Fibroblast of lung (primary cell): ENCODE results near the gene PRDM16. TPM values are rescaled to one million over a fixed set of nuclear protein-coding genes. Genes with fewer than 3 reads are reported as not detected.
A peak's percentile ranks its signal among the peaks of the same experiment; 100 is the strongest.

Source experiments
- DNase-seq, 2 donors: peaks; one replicate each; pipeline versions ENCODE4 v3.0.0 to v3.0.0-alpha.2; 2010; ENCODE audit warnings: low read depth in 2 of 2
- H2AFZ ChIP-seq: 2 replicates; pipeline ENCODE4 v1.5.1; 2012; ENCODE audit warnings: low read length, control low read depth, inconsistent platforms
- H3K27ac ChIP-seq: 2 replicates; pipeline ENCODE4 v1.5.1; 2011; ENCODE audit warnings: low read length, control low read depth; ENCODE audit not compliant: insufficient read depth
- H3K27me3 ChIP-seq: 2 replicates; pipeline ENCODE4 v1.5.1; 2011; ENCODE audit warnings: mild to moderate bottlenecking, low read length; ENCODE audit not compliant: control insufficient read depth, insufficient read depth
- H3K36me3 ChIP-seq: 2 replicates; pipeline ENCODE4 v1.5.1; 2011; ENCODE audit warnings: low read length; ENCODE audit not compliant: control insufficient read depth, insufficient read depth
- H3K4me1 ChIP-seq: 2 replicates; pipeline ENCODE4 v1.5.1; 2011; ENCODE audit warnings: low read length; ENCODE audit not compliant: control insufficient read depth, insufficient read depth; ENCODE audit errors: extremely low read depth
- H3K4me2 ChIP-seq: 2 replicates; pipeline ENCODE4 v1.5.1; 2011; ENCODE audit warnings: low read length, control low read depth; ENCODE audit not compliant: insufficient read depth; ENCODE audit errors: extremely low read depth
- H3K4me3 ChIP-seq, 4 experiments: fragments of 200-600 bp in 1 of 4; sonication (generic) in 1 of 4; replicated peaks in 1 of 4; 2 replicates each; pipeline ENCODE4 v1.5.1; 2011 to 2016; ENCODE audit warnings: low read length in 4 of 4, low read depth in 3 of 4, mild to moderate bottlenecking in 3 of 4, control low read depth in 2 of 4, inconsistent platforms in 1 of 4, mixed read lengths in 1 of 4; ENCODE audit not compliant: insufficient read depth in 1 of 4; ENCODE audit errors: control extremely low read depth in 1 of 4
- H3K79me2 ChIP-seq: 2 replicates; pipeline ENCODE4 v1.5.1; 2012; ENCODE audit warnings: mild to moderate bottlenecking, low read length, inconsistent platforms; ENCODE audit not compliant: control insufficient read depth, insufficient read depth
- H3K9ac ChIP-seq: 2 replicates; pipeline ENCODE4 v1.5.1; 2011; ENCODE audit warnings: mild to moderate bottlenecking, low read length, control low read depth; ENCODE audit not compliant: insufficient read depth
- H3K9me3 ChIP-seq: 2 replicates; pipeline ENCODE4 v1.5.1; 2012; ENCODE audit warnings: low read depth, low read length; ENCODE audit not compliant: control insufficient read depth, insufficient read depth
- H4K20me1 ChIP-seq: 2 replicates; pipeline ENCODE4 v1.5.1; 2011; ENCODE audit warnings: low read length; ENCODE audit not compliant: control insufficient read depth, insufficient read depth; ENCODE audit errors: extremely low read depth
- EZH2 ChIP-seq: IDR thresholded peaks from 2 replicates; pipeline ENCODE4 v1.5.1; 2012; ENCODE audit warnings: low read length, control low read depth, mild to moderate bottlenecking; ENCODE audit errors: missing control alignments
- polyA plus RNA-seq, 2 donors: library from polyadenylated mRNA; depleted of rRNA in 1 of 2; stranded (reverse) in 1 of 2; unstranded in 1 of 2; fragments of >200 nt; gene quantifications; 2 replicates each; pipeline ENCODE4 v1.2.1, GENCODE V29; 2011 to 2012; ENCODE audit warnings: missing spikeins in 1 of 2
- total RNA-seq: library from RNA; depleted of rRNA; stranded (reverse); fragments of >200 nt; gene quantifications from 2 replicates; pipeline ENCODE4 v1.2.1, GENCODE V29; 2014
- TF ChIP-seq, protein P1 (sequence below), 2 donors: IDR thresholded peaks in 1 of 2; conservative IDR thresholded peaks in 1 of 2; 1 replicate in 1 of 2; 2 replicates in 1 of 2; pipeline ENCODE4 v1.5.1; 2011 to 2012; ENCODE audit warnings: low read length in 2 of 2, control low read depth in 1 of 2, inconsistent platforms in 1 of 2, low read depth in 1 of 2, mild to moderate bottlenecking in 1 of 2

PRDM16 gene
- total and polyA plus RNA-seq, 2 donors (not counting 1 experiment from before 2014, with no cell fraction given): 0.30 to 1.8 TPM

GRCh38 chr1:3314491-3315381 is 245.7 kb downstream of the PRDM16 start:
- Histone ChIP-seq H3K27me3 (no peaks in the 10 kb centered on the region), H3K9ac (peak overlapping the region; percentile 39), H3K4me2 (peak overlapping the region; percentile 80), H4K20me1 (no peaks in the 10 kb centered on the region), H3K36me3 (no peaks in the 10 kb centered on the region), H3K27ac (peak overlapping the region; percentile 99), H2AFZ (no peak overlapping the region), H3K9me3 (no peaks in the 10 kb centered on the region), H3K4me1 (peaks cover 23% of the 10 kb centered on the region), H3K4me3 (no peak overlapping the region), H3K79me2 (no peaks in the 10 kb centered on the region)
- TF ChIP-seq, protein P1, sequence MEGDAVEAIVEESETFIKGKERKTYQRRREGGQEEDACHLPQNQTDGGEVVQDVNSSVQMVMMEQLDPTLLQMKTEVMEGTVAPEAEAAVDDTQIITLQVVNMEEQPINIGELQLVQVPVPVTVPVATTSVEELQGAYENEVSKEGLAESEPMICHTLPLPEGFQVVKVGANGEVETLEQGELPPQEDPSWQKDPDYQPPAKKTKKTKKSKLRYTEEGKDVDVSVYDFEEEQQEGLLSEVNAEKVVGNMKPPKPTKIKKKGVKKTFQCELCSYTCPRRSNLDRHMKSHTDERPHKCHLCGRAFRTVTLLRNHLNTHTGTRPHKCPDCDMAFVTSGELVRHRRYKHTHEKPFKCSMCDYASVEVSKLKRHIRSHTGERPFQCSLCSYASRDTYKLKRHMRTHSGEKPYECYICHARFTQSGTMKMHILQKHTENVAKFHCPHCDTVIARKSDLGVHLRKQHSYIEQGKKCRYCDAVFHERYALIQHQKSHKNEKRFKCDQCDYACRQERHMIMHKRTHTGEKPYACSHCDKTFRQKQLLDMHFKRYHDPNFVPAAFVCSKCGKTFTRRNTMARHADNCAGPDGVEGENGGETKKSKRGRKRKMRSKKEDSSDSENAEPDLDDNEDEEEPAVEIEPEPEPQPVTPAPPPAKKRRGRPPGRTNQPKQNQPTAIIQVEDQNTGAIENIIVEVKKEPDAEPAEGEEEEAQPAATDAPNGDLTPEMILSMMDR (conservative IDR thresholded peaks at IDR 0.05 in 1 of 2, IDR thresholded peaks at IDR 0.05 in 1 of 2; ENCODE audit: low read depth in 1 of 2, low read length in 2 of 2): no peak
- no peak for TF ChIP-seq EZH2
- DNase-seq: peak; percentile 63 to 82

GRCh38 chr1:3315399-3316339 is 246.7 kb downstream of the PRDM16 start:
- peaks cover 23% of the 10 kb centered on the region for H3K4me1 ChIP-seq
- no peak for TF ChIP-seq EZH2
- TF ChIP-seq, protein P1 (conservative IDR thresholded peaks at IDR 0.05 in 1 of 2, IDR thresholded peaks at IDR 0.05 in 1 of 2; ENCODE audit: low read depth in 1 of 2, low read length in 2 of 2): no peak
- H3K9me3 ChIP-seq: no peaks in the 10 kb centered on the region
- peak overlapping the region; percentile 51 for H3K4me2 ChIP-seq
- H2AFZ ChIP-seq: no peak overlapping the region
- H3K27me3 ChIP-seq: no peaks in the 10 kb centered on the region
- H3K27ac ChIP-seq: no peak overlapping the region
- DNase-seq: no peak
- H4K20me1 ChIP-seq: no peaks in the 10 kb centered on the region
- no peaks in the 10 kb centered on the region for H3K79me2 ChIP-seq
- H3K9ac ChIP-seq: no peak overlapping the region
- no peaks in the 10 kb centered on the region for H3K36me3 ChIP-seq
- no peak overlapping the region for H3K4me3 ChIP-seq
